OCI-LY1 (cell line): ENCODE measurements around the gene ISCA1.

ENCODE experiments used
- CTCF ChIP-seq: fragments of 200-600 bp; sonication (generic), shearing (Covaris generic); IDR thresholded peaks from 2 replicates; pipeline ENCODE4 v1.5.1; 2017; ENCODE audit warnings: mild to moderate bottlenecking, antibody characterized with exemption, low read length, moderate library complexity, mixed read lengths
- EZH2 ChIP-seq: fragments of 200-600 bp; sonication (generic), shearing (Covaris generic); IDR thresholded peaks from 2 replicates; pipeline ENCODE4 v1.8.0; 2017; ENCODE audit warnings: borderline replicate concordance, mixed run types, mild to moderate bottlenecking, antibody characterized with exemption, low read length, moderate library complexity, mixed read lengths

- TF ChIP-seq CTCF (no peak), EZH2 (no peak)
These were observed 18.5 kb downstream of the ISCA1 start for GRCh38 chr9:86263876-86264275.
